Measurements from ENCODE around the gene FNDC3B.

DNA sequence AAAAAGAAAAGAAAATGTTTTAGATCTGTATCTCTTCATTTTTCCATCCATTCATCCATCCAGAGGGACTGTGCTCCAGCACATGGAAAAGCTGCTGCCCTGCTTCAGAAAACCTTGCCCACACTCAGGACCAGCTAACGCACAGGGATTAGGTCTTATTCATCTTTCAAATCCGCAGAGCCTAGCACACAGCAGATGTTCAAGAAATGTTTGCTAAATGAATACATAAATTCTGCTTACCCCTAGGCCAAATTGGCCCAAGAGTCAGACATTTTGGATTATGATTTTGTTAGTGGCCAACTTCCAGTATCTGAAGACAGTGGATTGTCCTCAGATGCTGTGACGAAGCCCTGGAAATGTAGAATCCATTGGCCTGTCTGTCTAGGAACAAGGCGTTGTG is 337.5 kb downstream of the FNDC3B start:
- TF ChIP-seq POLR2AphosphoS5 (IDR thresholded peaks at IDR 0.05) = no peak
- TF ChIP-seq CTCF (IDR thresholded peaks at IDR 0.05) = no peak
- TF ChIP-seq EP300 (IDR thresholded peaks at IDR 0.05) = no peak
- no peak for TF ChIP-seq POLR2A (IDR thresholded peaks at IDR 0.05; ENCODE audit: low read depth)

All from esophagus muscularis mucosa (tissue), 4 donors.